GM12878 (cell line): ENCODE data around the gene TMPRSS11B. TPM values are rescaled to one million over a fixed set of nuclear protein-coding genes. Genes with fewer than 3 reads are reported as not detected.

ENCODE experiments used
- ATAC-seq: fragments of 200-7000 bp; cut with Tn5 transposase; 3 replicates; pipeline ENCODE4 v1.9.1; 2020; ENCODE audit warnings: mild to moderate bottlenecking, moderate library complexity
- BruUV-seq: library from RNA; stranded (reverse); fragments of 400-500 nt; replicated peaks from 2 replicates; lab custom pipeline; 2021; lab: Mats Ljungman, UMichigan
- CTCF ChIA-PET: fragments of 300-600 bp; sonication (Branson Sonifier 250); formaldehyde crosslinking; extraction: SDS; loops from one replicate; lab custom pipeline; 2021; ENCODE audit warnings: inconsistent platforms; lab: Yijun Ruan, JAX
- POLR2A ChIA-PET: fragments of 350-600 bp; formaldehyde crosslinking; extraction: SDS; loops from one replicate; lab custom pipeline; 2021; ENCODE audit warnings: inconsistent platforms; lab: Charles Lee
- RAD21 ChIA-PET: fragments of 300-600 bp; sonication (Branson Sonifier 250); formaldehyde crosslinking; loops from one replicate; lab custom pipeline; 2023; ENCODE audit warnings: antibody characterized with exemption; ENCODE audit not compliant: unreplicated experiment; lab: Charles Lee
- SMC1A ChIA-PET: fragments of 300-600 bp; sonication (Branson Sonifier 250); formaldehyde crosslinking; loops from one replicate; lab custom pipeline; 2023; ENCODE audit not compliant: unreplicated experiment, uncharacterized antibody; lab: Charles Lee
- DNase-seq: peaks from one replicate; pipeline ENCODE4 v3.0.0-alpha.2; 2011; ENCODE audit warnings: low read depth, low spot score
- FAIRE-seq: peaks from 3 replicates; lab custom pipeline; 2011; peaks lifted over from hg19 to GRCh38; lab: Jason Lieb, UNC
- H2AFZ ChIP-seq: 2 replicates; pipeline ENCODE4 v1.6.0; 2011; ENCODE audit warnings: low read depth, low read length, control low read depth; ENCODE audit not compliant: control insufficient read depth
- H3K27ac ChIP-seq: 2 replicates; pipeline ENCODE4 v1.5.1; 2011; ENCODE audit warnings: control low read depth; ENCODE audit not compliant: control insufficient read depth, insufficient read depth
- H3K27me3 ChIP-seq, 2 experiments: replicated peaks in 1 of 2; 2 replicates each; pipeline versions ENCODE4 v1.6.0 to v1.6.1; 2011; ENCODE audit warnings: low read length in 1 of 2; ENCODE audit not compliant: control insufficient read depth in 2 of 2, insufficient read depth in 2 of 2
- H3K36me3 ChIP-seq, 2 experiments: 2 replicates each; pipeline ENCODE4 v1.5.1; 2011; ENCODE audit warnings: low read length in 1 of 2; ENCODE audit not compliant: control insufficient read depth in 2 of 2, insufficient read depth in 2 of 2
- H3K4me1 ChIP-seq: 2 replicates; pipeline ENCODE4 v1.6.1; 2011; ENCODE audit warnings: mild to moderate bottlenecking, low read length, moderate library complexity, mixed read lengths; ENCODE audit not compliant: control insufficient read depth, insufficient read depth
- H3K4me2 ChIP-seq: 2 replicates; pipeline ENCODE4 v1.6.0; 2011; ENCODE audit warnings: control low read depth; ENCODE audit not compliant: control insufficient read depth, insufficient read depth
- H3K4me3 ChIP-seq: fragments of 200-600 bp; sonication (generic); 2 replicates; pipeline ENCODE4 v1.5.1; 2016
- H3K79me2 ChIP-seq: 2 replicates; pipeline ENCODE4 v1.6.0; 2011; ENCODE audit warnings: low read length; ENCODE audit not compliant: control insufficient read depth, insufficient read depth
- H3K9ac ChIP-seq: 2 replicates; pipeline ENCODE4 v1.8.0; 2011; ENCODE audit warnings: low read length, control low read depth, mixed read lengths; ENCODE audit not compliant: control insufficient read depth, insufficient read depth
- H3K9me3 ChIP-seq: replicated peaks from 3 replicates; pipeline ENCODE4 v1.5.1; 2011; ENCODE audit warnings: mild to moderate bottlenecking, low read length; ENCODE audit not compliant: control insufficient read depth, insufficient read depth
- H4K20me1 ChIP-seq: 2 replicates; pipeline ENCODE4 v1.6.0; 2011; ENCODE audit not compliant: control insufficient read depth, insufficient read depth
- BCL3 ChIP-seq: IDR thresholded peaks from 2 replicates; pipeline ENCODE4 v1.6.1; 2011; ENCODE audit warnings: borderline replicate concordance, low read depth, mild to moderate bottlenecking, moderate library complexity, low read length; ENCODE audit not compliant: insufficient read depth, poor library complexity, severe bottlenecking
- BHLHE40 ChIP-seq, 2 experiments: fragments of 450-650 bp in 1 of 2; IDR thresholded peaks; 2 replicates each; pipeline ENCODE4 v1.6.1; 2011 to 2017; ENCODE audit warnings: low read depth in 2 of 2, borderline replicate concordance in 1 of 2, improper control_type of control experiment in 1 of 2, low read length in 1 of 2, mild to moderate bottlenecking in 1 of 2
- CBX5 ChIP-seq: sonication (generic); IDR thresholded peaks from 2 replicates; pipeline ENCODE4 v1.6.1; 2016; ENCODE audit warnings: low read depth, moderate library complexity, mild to moderate bottlenecking, inconsistent platforms
- CHD4 ChIP-seq: fragments of 200-600 bp; sonication (generic); IDR thresholded peaks from 2 replicates; pipeline ENCODE4 v1.6.1; 2016; ENCODE audit warnings: mild to moderate bottlenecking
- EGR1 ChIP-seq, 2 experiments: IDR thresholded peaks; 1 replicate in 1 of 2; 2 replicates in 1 of 2; pipeline ENCODE4 v1.6.1; 2011 to 2012; ENCODE audit warnings: low read depth in 2 of 2, low read length in 2 of 2, borderline replicate concordance in 1 of 2, mild to moderate bottlenecking in 1 of 2, moderate library complexity in 1 of 2
- EP300 ChIP-seq, 2 experiments: fragments of 150-350 bp in 1 of 2; IDR thresholded peaks; 2 replicates each; pipeline ENCODE4 v1.6.1; 2011 to 2012; ENCODE audit warnings: low read depth in 2 of 2, low read length in 2 of 2, borderline replicate concordance in 1 of 2, improper control_type of control experiment in 1 of 2, inconsistent platforms in 1 of 2; ENCODE audit not compliant: control insufficient read depth in 1 of 2
- HDAC2 ChIP-seq: fragments of 200-600 bp; sonication (generic); IDR thresholded peaks from 2 replicates; pipeline ENCODE4 v1.6.1; 2017
- MEF2B ChIP-seq: fragments of 450-650 bp; IDR thresholded peaks from 2 replicates; pipeline ENCODE4 v1.6.1; 2018; ENCODE audit warnings: mild to moderate bottlenecking, moderate library complexity; ENCODE audit not compliant: partially characterized antibody, poor library complexity, severe bottlenecking
- NFXL1 ChIP-seq: fragments of 450-650 bp; IDR thresholded peaks from 2 replicates; pipeline ENCODE4 v1.6.1; 2017; ENCODE audit warnings: antibody characterized with exemption, mild to moderate bottlenecking, borderline replicate concordance
- NFYA ChIP-seq: IDR thresholded peaks from 2 replicates; pipeline ENCODE4 v1.6.1; 2011; ENCODE audit warnings: low read depth, mild to moderate bottlenecking, low read length, improper control_type of control experiment, borderline replicate concordance
- POLR2A ChIP-seq: IDR thresholded peaks from 2 replicates; pipeline ENCODE4 v1.6.1; 2011; ENCODE audit warnings: low read depth, mild to moderate bottlenecking, low read length
- POLR2AphosphoS2 ChIP-seq: IDR thresholded peaks from 2 replicates; pipeline ENCODE4 v1.6.1; 2011; ENCODE audit warnings: low read depth, mild to moderate bottlenecking, low read length, improper control_type of control experiment, moderate library complexity
- POU2F2 ChIP-seq: IDR thresholded peaks from 3 replicates; pipeline ENCODE4 v1.6.1; 2011; ENCODE audit warnings: low read depth, mild to moderate bottlenecking, low read length, borderline replicate concordance
- RAD21 ChIP-seq: IDR thresholded peaks from 2 replicates; pipeline ENCODE4 v1.6.1; 2011; ENCODE audit warnings: mild to moderate bottlenecking, low read depth, low read length, moderate library complexity; ENCODE audit not compliant: insufficient read depth
- SMC3 ChIP-seq: IDR thresholded peaks from 2 replicates; pipeline ENCODE4 v1.6.1; 2011; ENCODE audit warnings: low read length, improper control_type of control experiment, borderline replicate concordance
- SREBF1 ChIP-seq: IDR thresholded peaks from 2 replicates; pipeline ENCODE4 v1.6.1; 2012; ENCODE audit warnings: mild to moderate bottlenecking, low read length
- TCF3 ChIP-seq: IDR thresholded peaks from 2 replicates; pipeline ENCODE4 v1.6.1; 2012; ENCODE audit warnings: low read depth, mild to moderate bottlenecking, low read length, borderline replicate concordance; ENCODE audit not compliant: insufficient read depth
- ZNF384 ChIP-seq: IDR thresholded peaks from 2 replicates; pipeline ENCODE4 v1.6.1; 2012; ENCODE audit warnings: low read depth, mild to moderate bottlenecking, low read length, improper control_type of control experiment, borderline replicate concordance
- WGBS: methylation state at CpG from one replicate; pipeline ENCODE4 v1.1.6; 2016; ENCODE audit warnings: low lambda C conversion rate; ENCODE audit not compliant: insufficient replicate concordance, insufficient coverage; ENCODE audit errors: missing lambda C conversion rate; 5-methylcytosine and 5-hydroxymethylcytosine counted together
- in situ Hi-C: fragments of 300-500 bp; cut with MboI; formaldehyde crosslinking; loops from 9 replicates; pipeline ENCODE4 v1.14.3; 2018; ENCODE audit warnings: mixed read lengths
- intact Hi-C: fragments of 100-400 bp; cut with micrococcal nuclease; formaldehyde crosslinking; loops from one replicate; pipeline ENCODE4 v1.14.2; 2022; ENCODE audit not compliant: unreplicated experiment
- polyA plus RNA-seq, 11 experiments: library from polyadenylated mRNA; depleted of rRNA in 4 of 11; unstranded in 6 of 11; stranded (reverse) in 5 of 11; fragments of >200 nt; fragmentation: Nextera tagmentation in 4 of 11; fragmentation: Illumina TruSeq in 1 of 11; extraction: Ambion mirVana in 4 of 11; extraction: Trizol in 1 of 11; gene quantifications; 1 replicate in 1 of 11; 2 replicates in 10 of 11; pipeline versions ENCODE4 v1.2.1 to v1.2.3, GENCODE V29; 2011 to 2016; ENCODE audit warnings: inconsistent platforms in 2 of 11, missing spikeins in 2 of 11, low read depth in 1 of 11
- total RNA-seq, 4 experiments: library from RNA; depleted of rRNA in 3 of 4; stranded (reverse); fragments of >200 nt in 3 of 4; fragmentation: Illumina TruSeq in 1 of 4; extraction: Trizol in 1 of 4; gene quantifications; 2 replicates each; pipeline versions ENCODE4 v1.2.1 to v1.2.3, GENCODE V29; 2013 to 2021

TMPRSS11B gene
- total and polyA plus RNA-seq, 10 of the 15 experiments (the other 5 are each of a cell fraction or from before 2014, with no cell fraction given), result not detected

- Histone ChIP-seq H3K9me3 (no peaks in the 10 kb centered on the region; the same call in 2 of the 3 replicates), H3K4me3 (no peak overlapping the region), H4K20me1 (no peaks in the 10 kb centered on the region), H3K27me3 (no peaks in the 10 kb centered on the region), H3K36me3 (no peaks in the 10 kb centered on the region), H3K4me2 (no peak overlapping the region), H3K79me2 (no peaks in the 10 kb centered on the region), H3K27ac (no peak overlapping the region), H3K4me1 (no peaks in the 10 kb centered on the region), H2AFZ (no peak overlapping the region), H3K9ac (no peak overlapping the region)
- 58% methylated on average over 2 of the region's 2 CpGs for WGBS
- CTCF ChIA-PET, result interaction anchor here (1.9 kb wide), 1 partner anchor 109 kb away, joined by 7 read pairs; no protein-coding TSS in a partner anchor
- in situ Hi-C loops, result no loop called here
- ATAC-seq (no peak), DNase-seq (no peak), FAIRE-seq (no peak)
- no TSS peak for BruUV-seq
- RAD21 ChIA-PET, result no interaction called here
- intact Hi-C loops, result no loop called here
- POLR2A ChIA-PET, result no interaction called here
- TF ChIP-seq RAD21 (no peak), BHLHE40 (IDR thresholded peaks at IDR 0.05; ENCODE audit: borderline replicate concordance in 1 of 2, low read depth in 2 of 2, low read length in 1 of 2) (no peak), CHD4 (no peak), POLR2AphosphoS2 (no peak), TCF3 (no peak), NFYA (no peak), BCL3 (no peak), SREBF1 (no peak), CBX5 (no peak), NFXL1 (no peak), POLR2A (no peak), ZNF384 (no peak), HDAC2 (no peak), EP300 (IDR thresholded peaks at IDR 0.05; ENCODE audit: borderline replicate concordance in 1 of 2, control insufficient read depth in 1 of 2, low read depth in 2 of 2, low read length in 2 of 2) (no peak), MEF2B (no peak), SMC3 (no peak), POU2F2 (no peak), EGR1 (IDR thresholded peaks at IDR 0.05; ENCODE audit: borderline replicate concordance in 1 of 2, low read depth in 2 of 2, low read length in 2 of 2) (no peak)
- SMC1A ChIA-PET, result interaction anchor here (1.9 kb wide), 1 partner anchor 9 kb away, joined by 8 read pairs; no protein-coding TSS in a partner anchor
Observed at GRCh38 chr4:68267433-68267944, 22.0 kb upstream of the TMPRSS11B start.
